GM12878 (cell line): ENCODE data around the gene KRTAP10-3. TPM values are rescaled to one million over a fixed set of nuclear protein-coding genes. Genes with fewer than 3 reads are reported as not detected.

ENCODE experiments used
- ATAC-seq: fragments of 200-7000 bp; cut with Tn5 transposase; 3 replicates; pipeline ENCODE4 v1.9.1; 2020; ENCODE audit warnings: mild to moderate bottlenecking, moderate library complexity
- BruUV-seq: library from RNA; stranded (reverse); fragments of 400-500 nt; replicated peaks from 2 replicates; lab custom pipeline; 2021; lab: Mats Ljungman, UMichigan
- CTCF ChIA-PET: fragments of 300-600 bp; sonication (Branson Sonifier 250); formaldehyde crosslinking; extraction: SDS; loops from one replicate; lab custom pipeline; 2021; ENCODE audit warnings: inconsistent platforms; lab: Yijun Ruan, JAX
- POLR2A ChIA-PET: fragments of 350-600 bp; formaldehyde crosslinking; extraction: SDS; loops from one replicate; lab custom pipeline; 2021; ENCODE audit warnings: inconsistent platforms; lab: Charles Lee
- RAD21 ChIA-PET: fragments of 300-600 bp; sonication (Branson Sonifier 250); formaldehyde crosslinking; loops from one replicate; lab custom pipeline; 2023; ENCODE audit warnings: antibody characterized with exemption; ENCODE audit not compliant: unreplicated experiment; lab: Charles Lee
- SMC1A ChIA-PET: fragments of 300-600 bp; sonication (Branson Sonifier 250); formaldehyde crosslinking; loops from one replicate; lab custom pipeline; 2023; ENCODE audit not compliant: unreplicated experiment, uncharacterized antibody; lab: Charles Lee
- DNase-seq: peaks from one replicate; pipeline ENCODE4 v3.0.0-alpha.2; 2011; ENCODE audit warnings: low read depth, low spot score
- FAIRE-seq: peaks from 3 replicates; lab custom pipeline; 2011; peaks lifted over from hg19 to GRCh38; lab: Jason Lieb, UNC
- H2AFZ ChIP-seq: 2 replicates; pipeline ENCODE4 v1.6.0; 2011; ENCODE audit warnings: low read depth, low read length, control low read depth; ENCODE audit not compliant: control insufficient read depth
- H3K27ac ChIP-seq: 2 replicates; pipeline ENCODE4 v1.5.1; 2011; ENCODE audit warnings: control low read depth; ENCODE audit not compliant: control insufficient read depth, insufficient read depth
- H3K27me3 ChIP-seq, 2 experiments: replicated peaks in 1 of 2; 2 replicates each; pipeline versions ENCODE4 v1.6.0 to v1.6.1; 2011; ENCODE audit warnings: low read length in 1 of 2; ENCODE audit not compliant: control insufficient read depth in 2 of 2, insufficient read depth in 2 of 2
- H3K36me3 ChIP-seq, 2 experiments: 2 replicates each; pipeline ENCODE4 v1.5.1; 2011; ENCODE audit warnings: low read length in 1 of 2; ENCODE audit not compliant: control insufficient read depth in 2 of 2, insufficient read depth in 2 of 2
- H3K4me1 ChIP-seq: 2 replicates; pipeline ENCODE4 v1.6.1; 2011; ENCODE audit warnings: mild to moderate bottlenecking, low read length, moderate library complexity, mixed read lengths; ENCODE audit not compliant: control insufficient read depth, insufficient read depth
- H3K4me2 ChIP-seq: 2 replicates; pipeline ENCODE4 v1.6.0; 2011; ENCODE audit warnings: control low read depth; ENCODE audit not compliant: control insufficient read depth, insufficient read depth
- H3K4me3 ChIP-seq: fragments of 200-600 bp; sonication (generic); 2 replicates; pipeline ENCODE4 v1.5.1; 2016
- H3K79me2 ChIP-seq: 2 replicates; pipeline ENCODE4 v1.6.0; 2011; ENCODE audit warnings: low read length; ENCODE audit not compliant: control insufficient read depth, insufficient read depth
- H3K9ac ChIP-seq: 2 replicates; pipeline ENCODE4 v1.8.0; 2011; ENCODE audit warnings: low read length, control low read depth, mixed read lengths; ENCODE audit not compliant: control insufficient read depth, insufficient read depth
- H3K9me3 ChIP-seq: replicated peaks from 3 replicates; pipeline ENCODE4 v1.5.1; 2011; ENCODE audit warnings: mild to moderate bottlenecking, low read length; ENCODE audit not compliant: control insufficient read depth, insufficient read depth
- H4K20me1 ChIP-seq: 2 replicates; pipeline ENCODE4 v1.6.0; 2011; ENCODE audit not compliant: control insufficient read depth, insufficient read depth
- CHD2 ChIP-seq: IDR thresholded peaks from 2 replicates; pipeline ENCODE4 v1.6.1; 2011; ENCODE audit warnings: low read depth, low read length, improper control_type of control experiment, borderline replicate concordance
- DPF2 ChIP-seq: fragments of 450-650 bp; IDR thresholded peaks from 2 replicates; pipeline ENCODE4 v1.6.1; 2017; ENCODE audit warnings: mild to moderate bottlenecking
- ESRRA ChIP-seq: IDR thresholded peaks from 2 replicates; pipeline ENCODE4 v1.6.1; 2012; ENCODE audit warnings: mild to moderate bottlenecking, low read length, improper control_type of control experiment
- ETV6 ChIP-seq, 2 experiments: fragments of 450-650 bp in 1 of 2; IDR thresholded peaks in 1 of 2; conservative IDR thresholded peaks in 1 of 2; 2 replicates each; pipeline ENCODE4 v1.6.1; 2014; ENCODE audit warnings: antibody characterized with exemption in 1 of 2, borderline replicate concordance in 1 of 2, low read depth in 1 of 2, mild to moderate bottlenecking in 1 of 2, moderate library complexity in 1 of 2
- HDAC6 ChIP-seq: fragments of 200-600 bp; sonication (generic); IDR thresholded peaks from one replicate; pipeline ENCODE4 v1.8.0; 2017; ENCODE audit warnings: antibody characterized with exemption; ENCODE audit not compliant: unreplicated experiment
- HSF1 ChIP-seq: fragments of 150-350 bp; IDR thresholded peaks from 2 replicates; pipeline ENCODE4 v1.6.1; 2014; ENCODE audit warnings: mild to moderate bottlenecking, low read depth, low read length
- IRF3 ChIP-seq: fragments of 450-650 bp; IDR thresholded peaks from 2 replicates; pipeline ENCODE4 v1.6.1; 2014; ENCODE audit warnings: mild to moderate bottlenecking
- JUND ChIP-seq: IDR thresholded peaks from 2 replicates; pipeline ENCODE4 v1.6.1; 2012; ENCODE audit warnings: low read depth, mild to moderate bottlenecking, low read length, improper control_type of control experiment, moderate library complexity
- MEF2A ChIP-seq: IDR thresholded peaks from 2 replicates; pipeline ENCODE4 v1.6.1; 2011; ENCODE audit warnings: low read depth, mild to moderate bottlenecking, low read length, moderate library complexity; ENCODE audit not compliant: insufficient read depth
- REST ChIP-seq: IDR thresholded peaks from 2 replicates; pipeline ENCODE4 v1.6.1; 2012; ENCODE audit warnings: mild to moderate bottlenecking, low read depth, low read length
- RFX5 ChIP-seq: IDR thresholded peaks from 2 replicates; pipeline ENCODE4 v1.6.1; 2011; ENCODE audit warnings: low read depth, low read length, improper control_type of control experiment
- ZNF274 ChIP-seq: IDR thresholded peaks from one replicate; pipeline ENCODE4 v1.8.0; 2011; ENCODE audit not compliant: insufficient read length, insufficient read depth
- WGBS: methylation state at CpG from one replicate; pipeline ENCODE4 v1.1.6; 2016; ENCODE audit warnings: low lambda C conversion rate; ENCODE audit not compliant: insufficient replicate concordance, insufficient coverage; ENCODE audit errors: missing lambda C conversion rate; 5-methylcytosine and 5-hydroxymethylcytosine counted together
- in situ Hi-C: fragments of 300-500 bp; cut with MboI; formaldehyde crosslinking; loops from 9 replicates; pipeline ENCODE4 v1.14.3; 2018; ENCODE audit warnings: mixed read lengths
- intact Hi-C: fragments of 100-400 bp; cut with micrococcal nuclease; formaldehyde crosslinking; loops from one replicate; pipeline ENCODE4 v1.14.2; 2022; ENCODE audit not compliant: unreplicated experiment
- polyA plus RNA-seq, 11 experiments: library from polyadenylated mRNA; depleted of rRNA in 4 of 11; unstranded in 6 of 11; stranded (reverse) in 5 of 11; fragments of >200 nt; fragmentation: Nextera tagmentation in 4 of 11; fragmentation: Illumina TruSeq in 1 of 11; extraction: Ambion mirVana in 4 of 11; extraction: Trizol in 1 of 11; gene quantifications; 1 replicate in 1 of 11; 2 replicates in 10 of 11; pipeline versions ENCODE4 v1.2.1 to v1.2.3, GENCODE V29; 2011 to 2016; ENCODE audit warnings: inconsistent platforms in 2 of 11, missing spikeins in 2 of 11, low read depth in 1 of 11
- total RNA-seq, 4 experiments: library from RNA; depleted of rRNA in 3 of 4; stranded (reverse); fragments of >200 nt in 3 of 4; fragmentation: Illumina TruSeq in 1 of 4; extraction: Trizol in 1 of 4; gene quantifications; 2 replicates each; pipeline versions ENCODE4 v1.2.1 to v1.2.3, GENCODE V29; 2013 to 2021

KRTAP10-3 gene
- total and polyA plus RNA-seq, 10 of the 15 experiments (the other 5 are each of a cell fraction or from before 2014, with no cell fraction given): not detected

- SMC1A ChIA-PET: no interaction called here
- POLR2A ChIA-PET: no interaction called here
These were observed 19.9 kb upstream of the KRTAP10-3 start for GRCh38 chr21:44578371-44579055.

More at GRCh38 chr21:44578371-44579055, 19.9 kb upstream of the KRTAP10-3 start:
- ChIA-PET CTCF (no interaction called here), RAD21 (no interaction called here)
- no peak for TF ChIP-seq ETV6 (conservative IDR thresholded peaks at IDR 0.05 in 1 of 2, IDR thresholded peaks at IDR 0.05 in 1 of 2; ENCODE audit: borderline replicate concordance in 1 of 2, low read depth in 1 of 2)
- no peak for TF ChIP-seq IRF3
- TF ChIP-seq ESRRA: no peak
- TF ChIP-seq JUND: no peak
- TF ChIP-seq REST: no peak
- TF ChIP-seq MEF2A: no peak
- no peak for TF ChIP-seq CHD2
- no peak for TF ChIP-seq HDAC6
- no peak for TF ChIP-seq HSF1
- TF ChIP-seq RFX5: no peak
- TF ChIP-seq DPF2: no peak
- no peak for TF ChIP-seq ZNF274
- Histone ChIP-seq H3K36me3 (no peaks in the 10 kb centered on the region), H4K20me1 (no peaks in the 10 kb centered on the region), H3K4me1 (no peaks in the 10 kb centered on the region), H3K27ac (no peak overlapping the region), H3K9ac (no peak overlapping the region), H3K79me2 (no peaks in the 10 kb centered on the region), H2AFZ (no peak overlapping the region), H3K9me3 (peaks cover 5% of the 10 kb centered on the region; the same call in 2 of the 3 replicates), H3K4me2 (no peak overlapping the region), H3K27me3 (no peaks in the 10 kb centered on the region), H3K4me3 (no peak overlapping the region)
- DNase-seq (no peak), FAIRE-seq (no peak), ATAC-seq (no peak)
- BruUV-seq: no TSS peak
- intact Hi-C loops (no loop called here), in situ Hi-C loops (no loop called here)
- 51% methylated on average over 17 of the region's 17 CpGs for WGBS
